Ishikawa (cell line): ENCODE measurements around the gene OVCH1.

Experiments used
- CEBPB ChIP-seq: IDR thresholded peaks from 2 replicates; pipeline ENCODE4 v1.6.1; 2012
- CREB1 ChIP-seq: IDR thresholded peaks from 2 replicates; pipeline ENCODE4 v1.6.1; 2012; ENCODE audit warnings: low read depth
- EGR1 ChIP-seq: IDR thresholded peaks from 2 replicates; pipeline ENCODE4 v1.6.1; 2012
- EP300 ChIP-seq: IDR thresholded peaks from 2 replicates; pipeline ENCODE4 v1.6.1; 2012; ENCODE audit warnings: borderline replicate concordance
- FOXM1 ChIP-seq: IDR thresholded peaks from 2 replicates; pipeline ENCODE4 v1.6.1; 2012; ENCODE audit warnings: low read depth, borderline replicate concordance
- NFIC ChIP-seq: IDR thresholded peaks from 2 replicates; pipeline ENCODE4 v1.6.1; 2012
- RAD21 ChIP-seq: IDR thresholded peaks from 2 replicates; pipeline ENCODE4 v1.6.1; 2012; ENCODE audit warnings: low read depth
- TAF1 ChIP-seq: IDR thresholded peaks from 2 replicates; pipeline ENCODE4 v1.6.1; 2012; ENCODE audit warnings: low read depth, mild to moderate bottlenecking
- TCF12 ChIP-seq: IDR thresholded peaks from 2 replicates; pipeline ENCODE4 v1.6.1; 2012; ENCODE audit warnings: low read depth
- TEAD4 ChIP-seq: IDR thresholded peaks from 2 replicates; pipeline ENCODE4 v1.6.1; 2012
- YY1 ChIP-seq: IDR thresholded peaks from 2 replicates; pipeline ENCODE4 v1.6.1; 2012; ENCODE audit warnings: low read depth
- ZBTB7A ChIP-seq: IDR thresholded peaks from 2 replicates; pipeline ENCODE4 v1.6.1; 2012; ENCODE audit warnings: low read depth
- TF ChIP-seq, protein P1 (sequence below): IDR thresholded peaks from 2 replicates; pipeline ENCODE4 v1.6.1; 2012
- TF ChIP-seq, protein P2 (sequence below): IDR thresholded peaks from 2 replicates; pipeline ENCODE4 v1.6.1; 2012; ENCODE audit warnings: low read depth, mild to moderate bottlenecking
- TF ChIP-seq, protein P3 (sequence below): IDR thresholded peaks from 2 replicates; pipeline ENCODE4 v1.6.1; 2012

OVCH1 gene

DNA sequence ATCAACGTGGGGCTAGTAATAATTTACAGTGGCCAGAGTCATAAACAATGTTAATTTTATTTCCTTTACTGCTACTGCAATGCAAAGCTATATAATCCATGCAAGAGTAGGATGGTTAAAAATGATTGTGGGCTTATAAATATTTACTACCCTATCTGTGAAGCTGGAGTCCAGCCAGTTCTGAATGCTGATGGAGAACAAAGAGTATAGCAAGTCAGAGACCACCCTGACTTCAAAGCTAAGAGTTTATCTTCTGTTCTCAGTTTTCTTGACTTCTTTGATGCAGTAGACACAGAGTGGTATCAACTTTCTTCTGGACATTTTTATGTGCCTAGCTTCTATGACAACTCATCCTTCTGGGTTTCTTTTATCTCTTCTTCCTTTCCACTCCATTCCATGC, 34.0 kb upstream of the OVCH1 start:
- TF ChIP-seq ZBTB7A (no peak), RAD21 (no peak), YY1 (no peak), TCF12 (no peak), NFIC (no peak), CEBPB (no peak), EP300 (no peak), EGR1 (no peak), TEAD4 (no peak), CREB1 (no peak), FOXM1 (no peak), TAF1 (no peak)
- TF ChIP-seq, protein P1, sequence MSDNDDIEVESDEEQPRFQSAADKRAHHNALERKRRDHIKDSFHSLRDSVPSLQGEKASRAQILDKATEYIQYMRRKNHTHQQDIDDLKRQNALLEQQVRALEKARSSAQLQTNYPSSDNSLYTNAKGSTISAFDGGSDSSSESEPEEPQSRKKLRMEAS: no peak
- TF ChIP-seq, protein P2, sequence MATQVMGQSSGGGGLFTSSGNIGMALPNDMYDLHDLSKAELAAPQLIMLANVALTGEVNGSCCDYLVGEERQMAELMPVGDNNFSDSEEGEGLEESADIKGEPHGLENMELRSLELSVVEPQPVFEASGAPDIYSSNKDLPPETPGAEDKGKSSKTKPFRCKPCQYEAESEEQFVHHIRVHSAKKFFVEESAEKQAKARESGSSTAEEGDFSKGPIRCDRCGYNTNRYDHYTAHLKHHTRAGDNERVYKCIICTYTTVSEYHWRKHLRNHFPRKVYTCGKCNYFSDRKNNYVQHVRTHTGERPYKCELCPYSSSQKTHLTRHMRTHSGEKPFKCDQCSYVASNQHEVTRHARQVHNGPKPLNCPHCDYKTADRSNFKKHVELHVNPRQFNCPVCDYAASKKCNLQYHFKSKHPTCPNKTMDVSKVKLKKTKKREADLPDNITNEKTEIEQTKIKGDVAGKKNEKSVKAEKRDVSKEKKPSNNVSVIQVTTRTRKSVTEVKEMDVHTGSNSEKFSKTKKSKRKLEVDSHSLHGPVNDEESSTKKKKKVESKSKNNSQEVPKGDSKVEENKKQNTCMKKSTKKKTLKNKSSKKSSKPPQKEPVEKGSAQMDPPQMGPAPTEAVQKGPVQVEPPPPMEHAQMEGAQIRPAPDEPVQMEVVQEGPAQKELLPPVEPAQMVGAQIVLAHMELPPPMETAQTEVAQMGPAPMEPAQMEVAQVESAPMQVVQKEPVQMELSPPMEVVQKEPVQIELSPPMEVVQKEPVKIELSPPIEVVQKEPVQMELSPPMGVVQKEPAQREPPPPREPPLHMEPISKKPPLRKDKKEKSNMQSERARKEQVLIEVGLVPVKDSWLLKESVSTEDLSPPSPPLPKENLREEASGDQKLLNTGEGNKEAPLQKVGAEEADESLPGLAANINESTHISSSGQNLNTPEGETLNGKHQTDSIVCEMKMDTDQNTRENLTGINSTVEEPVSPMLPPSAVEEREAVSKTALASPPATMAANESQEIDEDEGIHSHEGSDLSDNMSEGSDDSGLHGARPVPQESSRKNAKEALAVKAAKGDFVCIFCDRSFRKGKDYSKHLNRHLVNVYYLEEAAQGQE: no peak
- TF ChIP-seq, protein P3, sequence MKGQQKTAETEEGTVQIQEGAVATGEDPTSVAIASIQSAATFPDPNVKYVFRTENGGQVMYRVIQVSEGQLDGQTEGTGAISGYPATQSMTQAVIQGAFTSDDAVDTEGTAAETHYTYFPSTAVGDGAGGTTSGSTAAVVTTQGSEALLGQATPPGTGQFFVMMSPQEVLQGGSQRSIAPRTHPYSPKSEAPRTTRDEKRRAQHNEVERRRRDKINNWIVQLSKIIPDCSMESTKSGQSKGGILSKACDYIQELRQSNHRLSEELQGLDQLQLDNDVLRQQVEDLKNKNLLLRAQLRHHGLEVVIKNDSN: no peak

DNA sequence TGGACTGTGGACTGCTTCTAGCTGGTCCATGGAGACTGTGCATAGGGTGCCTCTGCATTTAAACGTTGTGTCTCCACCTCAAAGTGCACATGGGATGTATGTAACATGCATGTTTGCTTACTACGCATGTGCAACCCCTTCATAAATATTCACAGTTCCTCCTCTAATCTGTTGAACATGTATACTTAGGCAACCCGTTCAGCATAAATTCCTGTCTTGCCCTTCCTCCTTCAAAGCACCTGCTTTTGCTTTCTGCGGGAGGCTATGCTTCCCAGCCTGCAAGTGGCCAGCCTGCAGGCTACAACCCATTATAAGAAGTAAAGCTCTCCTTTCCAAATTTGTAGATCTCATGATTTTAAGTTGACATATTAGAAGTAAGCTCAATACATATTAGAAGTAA, 33.0 kb upstream of the OVCH1 start:
- TF ChIP-seq, protein P1: no peak
- no peak for TF ChIP-seq RAD21
- TF ChIP-seq EP300: no peak
- TF ChIP-seq ZBTB7A: no peak
- TF ChIP-seq FOXM1: no peak
- no peak for TF ChIP-seq TEAD4
- TF ChIP-seq, protein P2: no peak
- TF ChIP-seq CREB1: no peak

DNA sequence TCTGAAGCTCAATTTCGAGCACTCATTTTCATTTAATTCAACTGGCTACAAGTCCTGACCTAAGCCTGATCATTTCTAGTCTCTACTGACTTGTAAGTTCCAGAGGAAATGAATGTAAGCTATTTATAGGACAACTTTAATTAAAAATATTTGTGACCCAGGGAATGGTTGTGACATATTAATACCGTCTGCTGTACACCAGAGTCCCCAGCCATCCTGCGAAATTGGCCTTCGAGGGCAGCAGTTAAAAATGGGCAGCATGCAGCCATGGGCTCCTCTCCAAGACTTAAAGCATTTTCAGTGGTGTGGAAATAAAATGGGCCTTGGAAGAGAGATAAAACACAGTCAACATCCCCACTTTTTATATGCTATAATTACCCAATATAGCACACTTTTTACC, 30.7 kb upstream of the OVCH1 start:
- TF ChIP-seq EP300 (no peak), YY1 (no peak), CREB1 (no peak), NFIC (no peak), RAD21 (no peak), CEBPB (no peak)

DNA sequence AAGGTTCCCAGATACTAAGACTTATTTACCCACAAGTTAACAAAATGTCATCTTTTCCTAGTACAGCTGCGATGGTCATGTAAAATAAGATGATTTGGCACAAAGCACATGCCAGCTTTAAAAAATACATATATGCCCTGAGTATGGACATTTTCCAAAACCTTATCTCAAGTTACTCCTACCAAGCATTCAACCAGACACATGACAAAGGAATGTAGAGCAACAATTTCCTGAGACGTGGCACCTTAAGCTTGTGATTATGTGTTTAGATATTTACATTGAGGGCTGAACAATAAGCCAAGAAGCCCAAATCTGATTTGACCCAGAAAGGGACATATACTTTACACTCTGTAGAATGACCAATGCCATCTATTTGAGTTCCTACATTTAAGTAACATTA, 24.5 kb upstream of the OVCH1 start:
- no peak for TF ChIP-seq NFIC
- no peak for TF ChIP-seq TAF1
- TF ChIP-seq YY1: no peak
- TF ChIP-seq, protein P2: no peak
- TF ChIP-seq, protein P1: no peak
- no peak for TF ChIP-seq TEAD4
- no peak for TF ChIP-seq RAD21
- TF ChIP-seq EGR1: no peak
- TF ChIP-seq EP300: no peak
- TF ChIP-seq CEBPB: no peak
- TF ChIP-seq ZBTB7A: no peak
- TF ChIP-seq TCF12: no peak
- no peak for TF ChIP-seq FOXM1
- TF ChIP-seq, protein P3: no peak
- TF ChIP-seq CREB1: no peak
